ENCODE measurements around the gene TMA7.

DNA sequence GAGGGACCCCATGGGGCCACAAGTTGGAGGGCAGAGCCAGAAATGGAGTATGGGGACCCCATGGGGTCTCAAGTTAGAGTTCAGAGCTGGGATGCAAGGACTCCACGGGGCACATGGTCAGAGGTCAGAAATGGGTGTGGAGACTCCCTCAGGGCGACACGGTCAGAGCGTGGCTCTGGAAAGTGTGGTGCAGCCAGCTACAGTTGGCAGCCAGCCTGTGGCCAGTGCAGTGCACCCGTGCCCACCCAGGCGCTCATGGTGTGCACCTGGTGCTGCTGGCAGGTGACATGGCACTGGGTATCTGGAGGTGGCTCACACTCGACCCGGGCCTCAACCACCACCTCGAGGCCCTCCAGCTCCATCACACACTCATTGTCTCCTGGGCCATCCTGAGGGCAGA lies 21.4 kb upstream of the TMA7 start:
- TF ChIP-seq, protein P1, sequence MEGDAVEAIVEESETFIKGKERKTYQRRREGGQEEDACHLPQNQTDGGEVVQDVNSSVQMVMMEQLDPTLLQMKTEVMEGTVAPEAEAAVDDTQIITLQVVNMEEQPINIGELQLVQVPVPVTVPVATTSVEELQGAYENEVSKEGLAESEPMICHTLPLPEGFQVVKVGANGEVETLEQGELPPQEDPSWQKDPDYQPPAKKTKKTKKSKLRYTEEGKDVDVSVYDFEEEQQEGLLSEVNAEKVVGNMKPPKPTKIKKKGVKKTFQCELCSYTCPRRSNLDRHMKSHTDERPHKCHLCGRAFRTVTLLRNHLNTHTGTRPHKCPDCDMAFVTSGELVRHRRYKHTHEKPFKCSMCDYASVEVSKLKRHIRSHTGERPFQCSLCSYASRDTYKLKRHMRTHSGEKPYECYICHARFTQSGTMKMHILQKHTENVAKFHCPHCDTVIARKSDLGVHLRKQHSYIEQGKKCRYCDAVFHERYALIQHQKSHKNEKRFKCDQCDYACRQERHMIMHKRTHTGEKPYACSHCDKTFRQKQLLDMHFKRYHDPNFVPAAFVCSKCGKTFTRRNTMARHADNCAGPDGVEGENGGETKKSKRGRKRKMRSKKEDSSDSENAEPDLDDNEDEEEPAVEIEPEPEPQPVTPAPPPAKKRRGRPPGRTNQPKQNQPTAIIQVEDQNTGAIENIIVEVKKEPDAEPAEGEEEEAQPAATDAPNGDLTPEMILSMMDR (IDR thresholded peaks at IDR 0.05) = no peak
- TF ChIP-seq EP300 (IDR thresholded peaks at IDR 0.05) = no peak
- no peak for TF ChIP-seq POLR2A (IDR thresholded peaks at IDR 0.05)
- TF ChIP-seq POLR2AphosphoS5 (IDR thresholded peaks at IDR 0.05) = no peak
